Measurements from ENCODE around the gene CCL20. TPM values are rescaled to one million over a fixed set of nuclear protein-coding genes. Genes with fewer than 3 reads are reported as not detected.

The CCL20 gene
- total RNA-seq, 1 experiment from 2014 or later: not detected

DNA sequence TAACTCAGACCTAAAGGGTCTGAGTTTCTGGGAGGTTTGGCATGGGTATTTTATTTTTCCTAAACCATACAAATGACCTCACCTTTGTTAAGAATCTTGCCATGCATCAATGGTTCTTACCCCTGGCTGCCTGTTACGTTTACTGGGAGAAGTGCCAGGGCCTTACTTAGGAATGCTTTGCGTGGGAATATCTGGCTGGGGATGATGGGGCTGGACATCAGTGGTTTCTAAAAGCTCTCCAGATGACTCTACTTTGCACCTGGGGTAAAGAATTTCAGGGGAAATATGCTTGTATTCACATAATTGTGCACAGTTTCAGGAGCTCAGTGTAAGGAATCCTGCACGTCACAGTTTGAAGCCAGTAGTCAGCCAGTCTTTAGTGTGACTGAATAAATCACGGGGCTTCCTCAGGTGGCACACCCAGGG is 39.6 kb downstream of the CCL20 start:
- H3K79me2 ChIP-seq (ENCODE audit: low read length): no peaks in the 10 kb centered on the region
- H3K9ac ChIP-seq (ENCODE audit: low read length): no peak overlapping the region
- no peaks in the 10 kb centered on the region for H3K9me3 ChIP-seq (ENCODE audit: low read length)
- H3K27me3 ChIP-seq (ENCODE audit: low read length): no peaks in the 10 kb centered on the region
- H3K9me2 ChIP-seq (replicated peaks; ENCODE audit: insufficient read depth, low read length): no peaks in the 10 kb centered on the region
- no peak overlapping the region for H3K4me2 ChIP-seq (ENCODE audit: low read depth, low read length, poor library complexity, severe bottlenecking)
- H3K36me3 ChIP-seq (ENCODE audit: insufficient read depth, low read length): no peaks in the 10 kb centered on the region
- no peak overlapping the region for H3K4me3 ChIP-seq (ENCODE audit: low read length)
- no peak overlapping the region for H3K27ac ChIP-seq (ENCODE audit: low read length)
- no peak for DNase-seq
- H4K20me1 ChIP-seq (ENCODE audit: insufficient read depth, low read depth, low read length): no peaks in the 10 kb centered on the region
- no peaks in the 10 kb centered on the region for H3K4me1 ChIP-seq (ENCODE audit: low read length)
- no peak overlapping the region for H2AFZ ChIP-seq (ENCODE audit: low read length)

DNA sequence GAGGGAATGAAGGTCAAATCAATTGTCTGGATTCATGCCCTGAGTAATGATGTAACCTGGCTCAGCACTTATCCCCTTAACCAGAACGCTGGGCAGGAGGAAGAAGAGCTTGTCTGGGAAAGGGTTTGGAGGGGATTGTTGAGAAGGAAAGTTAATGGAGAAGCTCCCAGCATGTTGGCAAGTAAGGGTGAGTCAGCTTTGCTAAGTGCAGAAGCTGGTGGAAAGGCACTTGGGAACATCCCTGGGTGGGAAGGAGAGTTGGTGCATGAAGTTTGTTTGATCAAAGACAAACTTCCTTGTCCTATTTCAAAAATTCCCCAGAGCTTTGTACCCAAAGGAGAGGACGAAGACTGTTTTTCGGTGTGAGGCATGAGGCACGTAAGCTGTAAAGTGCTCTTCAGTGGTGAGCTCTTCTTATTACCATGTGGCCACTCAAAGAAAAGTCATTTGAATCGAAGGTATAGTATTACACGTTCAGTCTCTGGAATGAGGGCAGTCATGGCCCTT is 40.2 kb downstream of the CCL20 start:
- no peaks in the 10 kb centered on the region for H3K36me3 ChIP-seq (ENCODE audit: insufficient read depth, low read length)
- H2AFZ ChIP-seq (ENCODE audit: low read length): no peak overlapping the region
- H4K20me1 ChIP-seq (ENCODE audit: insufficient read depth, low read depth, low read length): no peaks in the 10 kb centered on the region
- H3K9me2 ChIP-seq (replicated peaks; ENCODE audit: insufficient read depth, low read length): no peaks in the 10 kb centered on the region
- H3K79me2 ChIP-seq (ENCODE audit: low read length): no peaks in the 10 kb centered on the region
- no peak overlapping the region for H3K9ac ChIP-seq (ENCODE audit: low read length)
- no peak overlapping the region for H3K27ac ChIP-seq (ENCODE audit: low read length)
- H3K4me1 ChIP-seq (ENCODE audit: low read length): no peaks in the 10 kb centered on the region
- H3K9me3 ChIP-seq (ENCODE audit: low read length): no peaks in the 10 kb centered on the region
- no peak for DNase-seq
- H3K4me2 ChIP-seq (ENCODE audit: low read depth, low read length, poor library complexity, severe bottlenecking): no peak overlapping the region
- no peak overlapping the region for H3K4me3 ChIP-seq (ENCODE audit: low read length)
- H3K27me3 ChIP-seq (ENCODE audit: low read length): no peaks in the 10 kb centered on the region

DNA sequence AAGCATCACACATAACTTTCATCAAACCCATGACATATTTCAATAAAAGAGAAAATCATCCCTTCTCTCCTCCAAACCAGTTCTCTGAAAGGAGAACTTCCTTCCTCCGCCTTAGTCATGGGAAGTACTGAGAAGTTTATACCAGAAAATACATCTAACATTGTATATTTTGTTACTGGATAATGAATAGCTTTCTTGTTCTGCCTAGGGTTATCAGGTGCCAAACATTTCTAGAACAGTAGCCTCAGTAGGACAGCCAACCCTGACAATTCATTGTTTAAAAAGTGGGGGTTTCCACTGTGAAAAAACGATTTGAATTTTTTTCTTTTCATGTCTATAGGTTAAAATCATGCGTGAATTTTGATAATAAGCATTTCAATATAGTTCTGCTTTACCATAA is 41.8 kb downstream of the CCL20 start:
- Histone ChIP-seq H3K79me2 (ENCODE audit: low read length) (no peaks in the 10 kb centered on the region), H3K4me3 (ENCODE audit: low read length) (no peak overlapping the region), H3K27ac (ENCODE audit: low read length) (no peak overlapping the region), H3K4me2 (ENCODE audit: low read depth, low read length, poor library complexity, severe bottlenecking) (no peak overlapping the region), H3K27me3 (ENCODE audit: low read length) (no peaks in the 10 kb centered on the region), H4K20me1 (ENCODE audit: insufficient read depth, low read depth, low read length) (no peaks in the 10 kb centered on the region), H3K9me2 (replicated peaks; ENCODE audit: insufficient read depth, low read length) (no peaks in the 10 kb centered on the region), H3K9me3 (ENCODE audit: low read length) (no peaks in the 10 kb centered on the region), H3K4me1 (ENCODE audit: low read length) (no peaks in the 10 kb centered on the region), H3K36me3 (ENCODE audit: insufficient read depth, low read length) (no peaks in the 10 kb centered on the region), H2AFZ (ENCODE audit: low read length) (no peak overlapping the region), H3K9ac (ENCODE audit: low read length) (no peak overlapping the region)
- no peak for DNase-seq

DNA sequence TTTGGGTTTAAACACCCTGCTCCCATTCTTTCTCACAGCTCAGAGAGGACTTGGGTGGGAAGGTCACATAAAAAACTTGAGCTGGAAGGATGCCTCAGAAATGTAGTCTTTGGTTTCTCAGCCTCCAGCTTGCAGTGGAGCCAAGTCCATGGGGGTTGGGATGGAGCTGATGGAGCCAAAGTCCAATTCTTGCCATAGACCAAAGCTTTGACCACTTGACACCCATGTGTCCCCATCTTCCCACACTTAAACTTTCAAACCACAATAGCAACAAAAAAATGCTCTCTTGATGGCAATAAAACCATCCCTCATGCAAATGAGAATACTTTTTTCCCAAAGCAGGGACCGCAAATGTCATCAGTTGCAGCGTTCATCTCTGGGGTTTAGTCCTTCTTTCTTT is 43.1 kb downstream of the CCL20 start:
- Histone ChIP-seq H4K20me1 (ENCODE audit: insufficient read depth, low read depth, low read length) (no peaks in the 10 kb centered on the region), H3K4me2 (ENCODE audit: low read depth, low read length, poor library complexity, severe bottlenecking) (no peak overlapping the region), H3K9me2 (replicated peaks; ENCODE audit: insufficient read depth, low read length) (no peaks in the 10 kb centered on the region), H3K27me3 (ENCODE audit: low read length) (no peaks in the 10 kb centered on the region), H3K9me3 (ENCODE audit: low read length) (no peaks in the 10 kb centered on the region), H3K9ac (ENCODE audit: low read length) (no peak overlapping the region), H3K27ac (ENCODE audit: low read length) (no peak overlapping the region), H3K4me3 (ENCODE audit: low read length) (no peak overlapping the region), H3K36me3 (ENCODE audit: insufficient read depth, low read length) (no peaks in the 10 kb centered on the region), H3K79me2 (ENCODE audit: low read length) (no peaks in the 10 kb centered on the region), H2AFZ (ENCODE audit: low read length) (no peak overlapping the region), H3K4me1 (ENCODE audit: low read length) (no peaks in the 10 kb centered on the region)
- DNase-seq: no peak

DNA sequence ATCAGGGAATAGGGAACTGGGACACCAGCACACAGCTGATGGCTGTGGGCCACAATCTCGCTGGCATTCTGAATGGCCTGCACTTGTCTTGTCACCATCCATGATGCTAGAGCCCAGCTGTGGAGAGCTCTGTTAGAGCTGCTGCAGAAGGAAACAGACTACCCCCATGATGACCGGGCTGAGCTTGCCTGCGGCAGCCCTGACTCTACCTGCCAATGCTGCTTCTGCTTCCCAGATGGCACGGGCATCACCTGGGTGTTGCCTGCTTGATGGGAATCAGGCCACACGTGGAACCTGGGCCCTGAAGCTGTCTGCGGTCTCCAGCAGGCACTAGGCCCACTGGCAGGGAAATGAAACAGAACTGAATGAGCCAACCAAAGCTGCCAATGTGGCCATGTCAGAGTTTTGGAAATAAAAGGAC is 46.6 kb downstream of the CCL20 start:
- H3K9ac ChIP-seq (ENCODE audit: low read length): no peak overlapping the region
- H3K27me3 ChIP-seq (ENCODE audit: low read length): no peaks in the 10 kb centered on the region
- no peaks in the 10 kb centered on the region for H3K36me3 ChIP-seq (ENCODE audit: insufficient read depth, low read length)
- no peak overlapping the region for H3K4me3 ChIP-seq (ENCODE audit: low read length)
- no peaks in the 10 kb centered on the region for H3K9me3 ChIP-seq (ENCODE audit: low read length)
- DNase-seq: no peak
- H3K9me2 ChIP-seq (replicated peaks; ENCODE audit: insufficient read depth, low read length): no peaks in the 10 kb centered on the region
- H3K4me1 ChIP-seq (ENCODE audit: low read length): no peaks in the 10 kb centered on the region
- no peak overlapping the region for H3K27ac ChIP-seq (ENCODE audit: low read length)
- H3K79me2 ChIP-seq (ENCODE audit: low read length): no peaks in the 10 kb centered on the region
- no peak overlapping the region for H2AFZ ChIP-seq (ENCODE audit: low read length)
- no peaks in the 10 kb centered on the region for H4K20me1 ChIP-seq (ENCODE audit: insufficient read depth, low read depth, low read length)
- H3K4me2 ChIP-seq (ENCODE audit: low read depth, low read length, poor library complexity, severe bottlenecking): no peak overlapping the region

DNA sequence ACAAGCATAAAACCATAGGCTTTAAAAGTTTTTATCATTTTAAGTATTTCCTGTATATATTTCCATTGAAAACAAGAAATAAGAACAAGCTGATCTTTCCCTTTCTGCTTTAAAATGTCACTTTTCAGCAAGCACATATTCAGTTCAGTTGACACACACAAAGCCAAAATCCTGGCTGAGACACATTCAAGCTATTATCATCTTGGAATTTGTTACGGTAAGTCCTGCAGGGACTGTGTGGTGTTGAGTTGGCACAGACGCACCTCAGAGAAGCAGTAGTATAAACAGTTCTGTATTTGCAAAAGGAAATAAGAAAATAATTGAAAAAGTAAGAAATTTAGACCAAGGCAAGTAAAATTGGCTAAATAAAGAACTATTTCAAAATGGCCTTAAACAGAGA is 47.4 kb downstream of the CCL20 start:
- no peak overlapping the region for H3K27ac ChIP-seq (ENCODE audit: low read length)
- no peak overlapping the region for H2AFZ ChIP-seq (ENCODE audit: low read length)
- no peak overlapping the region for H3K4me2 ChIP-seq (ENCODE audit: low read depth, low read length, poor library complexity, severe bottlenecking)
- H3K36me3 ChIP-seq (ENCODE audit: insufficient read depth, low read length): no peaks in the 10 kb centered on the region
- no peaks in the 10 kb centered on the region for H3K9me3 ChIP-seq (ENCODE audit: low read length)
- no peaks in the 10 kb centered on the region for H3K27me3 ChIP-seq (ENCODE audit: low read length)
- DNase-seq: no peak
- no peaks in the 10 kb centered on the region for H4K20me1 ChIP-seq (ENCODE audit: insufficient read depth, low read depth, low read length)
- H3K9me2 ChIP-seq (replicated peaks; ENCODE audit: insufficient read depth, low read length): no peaks in the 10 kb centered on the region
- no peak overlapping the region for H3K4me3 ChIP-seq (ENCODE audit: low read length)
- H3K79me2 ChIP-seq (ENCODE audit: low read length): no peaks in the 10 kb centered on the region
- H3K9ac ChIP-seq (ENCODE audit: low read length): no peak overlapping the region
- H3K4me1 ChIP-seq (ENCODE audit: low read length): no peaks in the 10 kb centered on the region

DNA sequence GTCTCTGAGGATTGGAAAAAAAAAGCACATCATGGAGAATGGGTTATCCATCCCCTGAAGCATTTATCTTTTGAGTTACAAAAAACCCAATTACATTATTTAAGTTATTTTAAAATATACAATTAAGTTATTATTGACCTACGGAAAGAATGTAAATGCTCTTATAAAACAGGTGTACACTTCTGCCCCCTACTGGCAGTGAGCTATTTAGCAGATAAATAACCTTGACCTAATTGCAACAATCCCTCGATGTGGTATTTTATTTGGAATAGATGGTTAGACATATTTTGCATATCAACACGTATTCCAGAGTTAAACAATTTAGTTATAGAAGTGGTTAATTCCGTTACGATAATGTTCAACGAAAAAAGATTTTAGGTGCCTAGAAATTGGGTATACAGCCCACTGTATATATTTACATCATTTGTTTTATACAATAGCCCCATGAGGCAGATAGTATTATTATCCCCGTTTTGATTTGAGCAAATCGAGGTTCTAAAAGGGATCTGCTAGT is 48.6 kb downstream of the CCL20 start:
- H3K79me2 ChIP-seq (ENCODE audit: low read length): no peaks in the 10 kb centered on the region
- H3K27me3 ChIP-seq (ENCODE audit: low read length): no peaks in the 10 kb centered on the region
- H3K4me2 ChIP-seq (ENCODE audit: low read depth, low read length, poor library complexity, severe bottlenecking): no peak overlapping the region
- no peaks in the 10 kb centered on the region for H3K4me1 ChIP-seq (ENCODE audit: low read length)
- no peak overlapping the region for H3K27ac ChIP-seq (ENCODE audit: low read length)
- H2AFZ ChIP-seq (ENCODE audit: low read length): no peak overlapping the region
- no peak overlapping the region for H3K9ac ChIP-seq (ENCODE audit: low read length)
- H3K9me3 ChIP-seq (ENCODE audit: low read length): no peaks in the 10 kb centered on the region
- H3K4me3 ChIP-seq (ENCODE audit: low read length): no peak overlapping the region
- no peaks in the 10 kb centered on the region for H3K36me3 ChIP-seq (ENCODE audit: insufficient read depth, low read length)
- no peaks in the 10 kb centered on the region for H3K9me2 ChIP-seq (replicated peaks; ENCODE audit: insufficient read depth, low read length)
- H4K20me1 ChIP-seq (ENCODE audit: insufficient read depth, low read depth, low read length): no peaks in the 10 kb centered on the region
- peak; percentile 77 for DNase-seq

DNA sequence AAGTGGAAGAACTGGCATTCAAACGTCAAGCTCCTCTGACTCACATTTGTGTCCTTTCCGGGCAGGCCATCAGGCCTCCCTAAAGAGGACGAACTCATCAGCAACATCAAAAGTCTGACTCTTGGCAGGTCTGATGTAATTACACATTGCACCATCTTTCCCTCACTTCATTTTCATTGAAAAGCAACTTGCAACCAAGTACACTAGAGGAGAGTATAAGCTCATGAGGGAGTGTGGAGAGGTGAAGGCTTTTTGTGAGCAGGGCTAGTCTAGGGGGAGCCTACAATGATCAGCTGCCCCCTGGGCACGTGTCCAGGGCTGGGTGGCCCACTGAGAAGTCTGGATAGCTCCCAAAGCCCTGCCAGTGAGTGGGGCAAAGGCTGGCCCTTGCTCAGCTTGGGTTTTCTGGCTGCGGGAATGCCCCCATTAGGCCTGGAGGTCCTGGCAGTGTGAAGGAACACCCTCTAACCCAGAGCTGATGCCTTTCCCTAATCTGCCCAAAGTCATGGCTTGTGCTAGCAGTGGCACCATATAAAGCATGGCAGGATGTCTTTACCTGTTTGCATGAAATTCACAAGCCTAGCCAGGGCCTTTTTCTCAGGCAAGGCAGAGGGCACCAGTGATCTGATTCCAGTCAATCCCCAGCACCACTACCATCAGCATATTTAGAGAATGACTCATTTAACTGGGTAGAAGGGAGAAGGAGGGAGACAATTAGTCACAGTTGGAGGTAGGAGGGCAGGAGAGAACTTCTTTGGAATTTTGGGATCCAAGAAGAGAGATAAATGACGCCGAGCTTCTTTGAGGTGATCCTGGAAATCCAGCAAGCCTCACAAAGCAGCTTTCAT is 49.3 kb downstream of the CCL20 start:
- DNase-seq: no peak
- H3K4me2 ChIP-seq (ENCODE audit: low read depth, low read length, poor library complexity, severe bottlenecking): no peak overlapping the region

More for the DNA sequence above, 49.3 kb downstream of the CCL20 start:
- no peak overlapping the region for H3K27ac ChIP-seq (ENCODE audit: low read length)
- no peaks in the 10 kb centered on the region for H3K9me2 ChIP-seq (replicated peaks; ENCODE audit: insufficient read depth, low read length)
- H3K4me1 ChIP-seq (ENCODE audit: low read length): no peaks in the 10 kb centered on the region
- no peak overlapping the region for H2AFZ ChIP-seq (ENCODE audit: low read length)
- H3K79me2 ChIP-seq (ENCODE audit: low read length): no peaks in the 10 kb centered on the region
- no peak overlapping the region for H3K9ac ChIP-seq (ENCODE audit: low read length)
- H3K27me3 ChIP-seq (ENCODE audit: low read length): no peaks in the 10 kb centered on the region
- no peaks in the 10 kb centered on the region for H4K20me1 ChIP-seq (ENCODE audit: insufficient read depth, low read depth, low read length)
- no peaks in the 10 kb centered on the region for H3K36me3 ChIP-seq (ENCODE audit: insufficient read depth, low read length)
- H3K9me3 ChIP-seq (ENCODE audit: low read length): no peaks in the 10 kb centered on the region
- no peak overlapping the region for H3K4me3 ChIP-seq (ENCODE audit: low read length)

Measured in Karpas-422 (cell line).